ENCODE data around the gene KHDC1L. TPM values are rescaled to one million over a fixed set of nuclear protein-coding genes. Genes with fewer than 3 reads are reported as not detected.
"Not testable (repeated sequence)": the region's sequence is repeated elsewhere in the genome, so short reads cannot be mapped to it uniquely, and the experiment has no call there.

KHDC1L gene, protein sequence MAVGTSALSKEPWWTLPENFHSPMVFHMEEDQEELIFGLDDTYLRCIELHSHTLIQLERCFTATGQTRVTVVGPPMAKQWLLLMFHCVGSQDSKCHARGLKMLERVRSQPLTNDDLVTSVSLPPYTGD
- total RNA-seq: not detected
- not detected for polyA plus RNA-seq
- long read RNA-seq, donor 1: 0 reads
- long read RNA-seq, donor 2: 0 reads

DNA sequence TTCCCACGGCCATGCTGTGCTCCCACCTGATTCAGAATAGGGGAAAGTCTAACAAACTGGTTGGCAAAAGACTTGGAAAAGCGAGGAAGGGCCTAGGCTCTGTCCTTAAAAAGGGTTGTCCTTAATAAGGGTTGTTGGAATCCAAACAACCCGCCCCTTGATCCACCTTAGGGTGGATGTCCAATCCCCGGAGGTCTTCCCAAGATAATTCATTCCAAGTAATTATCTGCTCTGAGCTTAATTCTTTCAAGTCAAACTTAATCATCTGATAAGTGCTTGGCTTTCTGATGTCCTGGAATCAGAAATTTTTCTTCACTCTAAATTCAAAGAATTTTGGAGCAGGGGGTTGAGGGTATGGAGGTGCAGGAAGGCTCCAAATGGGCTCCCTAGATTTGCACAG lies at the start of gene KHDC1L:
Gene KHDC1L (minus strand): TSS at position 101 of the 400 bp plus-strand sequence. CDS start 88 bp downstream, at position 13.
- H3K36me3 ChIP-seq: no peaks in the 10 kb centered on the region
- H3K4me1 ChIP-seq: no peaks in the 10 kb centered on the region
- TF ChIP-seq POLR2A (IDR thresholded peaks at IDR 0.05) (no peak), POLR2AphosphoS5 (IDR thresholded peaks at IDR 0.05) (no peak)
- TF ChIP-seq, protein P1, sequence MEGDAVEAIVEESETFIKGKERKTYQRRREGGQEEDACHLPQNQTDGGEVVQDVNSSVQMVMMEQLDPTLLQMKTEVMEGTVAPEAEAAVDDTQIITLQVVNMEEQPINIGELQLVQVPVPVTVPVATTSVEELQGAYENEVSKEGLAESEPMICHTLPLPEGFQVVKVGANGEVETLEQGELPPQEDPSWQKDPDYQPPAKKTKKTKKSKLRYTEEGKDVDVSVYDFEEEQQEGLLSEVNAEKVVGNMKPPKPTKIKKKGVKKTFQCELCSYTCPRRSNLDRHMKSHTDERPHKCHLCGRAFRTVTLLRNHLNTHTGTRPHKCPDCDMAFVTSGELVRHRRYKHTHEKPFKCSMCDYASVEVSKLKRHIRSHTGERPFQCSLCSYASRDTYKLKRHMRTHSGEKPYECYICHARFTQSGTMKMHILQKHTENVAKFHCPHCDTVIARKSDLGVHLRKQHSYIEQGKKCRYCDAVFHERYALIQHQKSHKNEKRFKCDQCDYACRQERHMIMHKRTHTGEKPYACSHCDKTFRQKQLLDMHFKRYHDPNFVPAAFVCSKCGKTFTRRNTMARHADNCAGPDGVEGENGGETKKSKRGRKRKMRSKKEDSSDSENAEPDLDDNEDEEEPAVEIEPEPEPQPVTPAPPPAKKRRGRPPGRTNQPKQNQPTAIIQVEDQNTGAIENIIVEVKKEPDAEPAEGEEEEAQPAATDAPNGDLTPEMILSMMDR (IDR thresholded peaks at IDR 0.05 in 8 of 11, conservative IDR thresholded peaks at IDR 0.05 in 3 of 11): no peak
- intact Hi-C loops (cut with DNase I; ENCODE audit: low total_unique reads): no loop called here
- H3K27me3 ChIP-seq (replicated peaks in 1 of 7): peaks cover 0 to 3% (median 0%) of the 10 kb centered on the region in 7 donors
- WGBS, 5 donors: 81 to 93% (median 87%) methylated on average over 4 of the region's 4 CpGs
- no peak within 1 kb of the TSS for H3K4me3 ChIP-seq
- H3K9me3 ChIP-seq: no peaks in the 10 kb centered on the region
- no peak for DNase-seq
- no peak within 1 kb of the TSS for H3K27ac ChIP-seq

DNA sequence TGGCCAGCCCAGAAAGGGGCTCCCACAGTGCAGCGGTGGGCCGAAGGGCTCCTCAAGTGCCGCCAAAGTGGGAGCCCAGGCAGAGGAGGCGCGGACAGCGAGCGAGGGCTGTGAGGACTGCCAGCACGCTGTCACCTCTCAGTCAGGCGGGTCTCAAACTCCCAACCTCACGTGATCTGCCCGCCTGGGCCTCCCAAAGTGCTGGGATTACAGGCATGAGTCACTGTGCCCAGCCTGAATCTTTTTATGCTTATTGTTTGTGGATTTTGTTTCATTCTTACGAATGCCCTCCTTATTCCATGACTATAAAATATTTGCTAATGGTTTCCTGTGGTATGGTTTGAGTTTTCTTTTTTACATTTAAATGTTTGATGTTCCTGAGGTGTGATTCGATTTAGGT lies 44.0 kb upstream of the KHDC1L start:
- H3K9me3 ChIP-seq; H3K4me1 ChIP-seq; intact Hi-C loops (cut with DNase I; ENCODE audit: low total_unique reads); H3K4me3 ChIP-seq; DNase-seq; H3K27me3 ChIP-seq (replicated peaks in 1 of 7); H3K27ac ChIP-seq: not testable (repeated sequence)
- H3K36me3 ChIP-seq: peaks cover 0 to 55% (median 2%) of the 10 kb centered on the region in 6 donors
- WGBS, 5 donors: 95 to 99% (median 96%) methylated on average over 5 to 13 of the region's 13 CpGs

DNA sequence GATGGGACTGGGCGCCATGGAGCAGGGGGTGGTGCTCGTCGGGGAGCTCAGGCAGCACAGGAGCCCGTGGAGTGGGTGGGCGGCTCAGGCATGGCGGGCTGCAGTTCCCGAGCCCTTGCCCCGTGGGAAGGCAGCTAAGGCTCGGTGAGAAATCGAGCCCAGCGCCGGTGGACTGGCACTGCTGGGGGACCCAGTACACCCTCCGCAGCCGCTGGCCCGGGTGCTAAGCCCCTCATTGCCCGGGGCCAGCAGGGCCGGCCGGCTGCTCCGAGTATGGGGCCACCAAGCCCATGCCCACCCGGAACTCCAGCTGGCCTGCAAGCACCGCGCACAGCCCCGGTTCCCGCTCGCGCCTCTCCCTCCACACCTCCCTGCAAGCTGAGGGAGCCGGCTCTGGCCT lies 43.6 kb upstream of the KHDC1L start:
- intact Hi-C loops (cut with DNase I; ENCODE audit: low total_unique reads); H3K4me3 ChIP-seq; H3K27ac ChIP-seq; DNase-seq; H3K27me3 ChIP-seq (replicated peaks in 1 of 7); H3K4me1 ChIP-seq; H3K9me3 ChIP-seq: not testable (repeated sequence)
- WGBS, 5 donors: 91 to 98% (median 95%) methylated on average over 16 to 27 of the region's 27 CpGs; no CpG with 5 or more reads in 1 of the 5 donors
- H3K36me3 ChIP-seq: peaks cover 0 to 51% (median 2%) of the 10 kb centered on the region in 6 donors

DNA sequence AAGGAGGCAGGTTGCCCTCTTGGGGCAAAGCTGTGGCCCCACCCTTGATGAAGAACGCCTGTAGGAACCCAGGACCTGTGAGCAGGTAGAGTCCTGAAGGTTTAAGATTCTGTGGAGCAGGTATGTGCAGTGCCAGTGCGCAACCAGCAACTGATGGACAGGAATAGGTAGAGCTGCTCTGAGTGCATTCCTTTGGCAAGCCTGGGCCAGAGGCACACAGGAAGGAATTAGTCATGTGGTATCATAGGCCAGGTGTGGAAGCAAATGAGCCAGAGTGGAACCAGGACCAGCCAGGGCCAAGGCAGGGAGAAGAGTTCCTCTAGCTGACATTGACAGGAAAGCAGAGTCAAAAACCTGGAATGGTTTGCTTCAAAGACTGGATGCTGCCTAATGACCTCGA lies 39.1 kb upstream of the KHDC1L start:
- no peak for DNase-seq
- no peak overlapping the region for H3K4me3 ChIP-seq
- H3K4me1 ChIP-seq: peaks cover 5 to 25% (median 17%) of the 10 kb centered on the region in 6 donors
- H3K27me3 ChIP-seq (replicated peaks in 1 of 7): no peaks in the 10 kb centered on the region
- WGBS, 5 donors: 93 to 98% (median 97%) methylated on average over 3 of the region's 3 CpGs
- H3K27ac ChIP-seq: no peak overlapping the region
- intact Hi-C loops (cut with DNase I; ENCODE audit: low total_unique reads): no loop called here
- no peaks in the 10 kb centered on the region for H3K9me3 ChIP-seq
- TF ChIP-seq POLR2AphosphoS5 (IDR thresholded peaks at IDR 0.05) (no peak), POLR2A (IDR thresholded peaks at IDR 0.05) (no peak)
- TF ChIP-seq, protein P1 (IDR thresholded peaks at IDR 0.05 in 8 of 11, conservative IDR thresholded peaks at IDR 0.05 in 3 of 11): no peak
- H3K36me3 ChIP-seq: peaks cover 0 to 14% (median 0%) of the 10 kb centered on the region in 6 donors

DNA sequence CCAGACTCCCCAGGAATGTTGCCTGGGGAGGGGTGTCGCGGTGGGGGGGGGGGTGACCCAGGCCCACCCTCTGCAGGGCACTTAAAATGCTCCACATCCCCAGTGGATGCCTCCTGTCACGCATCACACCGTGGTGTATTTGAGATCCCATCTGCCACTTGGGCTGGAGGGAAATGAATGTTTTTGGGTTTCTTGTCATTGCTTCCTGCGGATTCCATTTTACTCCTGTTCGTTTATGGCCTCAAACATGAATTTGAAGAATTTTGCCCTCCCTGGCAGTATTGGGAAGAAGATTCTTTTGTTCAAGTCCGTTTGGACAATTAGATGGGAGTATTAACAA lies 38.2 kb upstream of the KHDC1L start:
- DNase-seq: no peak
- WGBS, 5 donors: 23 to 34% (median 32%) methylated on average over 5 to 7 of the region's 7 CpGs
- H3K27me3 ChIP-seq (replicated peaks in 1 of 7): no peaks in the 10 kb centered on the region
- peaks cover 5 to 25% (median 17%) of the 10 kb centered on the region in 6 donors for H3K4me1 ChIP-seq
- H3K4me3 ChIP-seq: peak overlapping the region; percentile 53 to 86 (median 62)
- H3K27ac ChIP-seq: peak overlapping the region in 5 of 8 donors; percentile 59 to 85 (median 78)
- intact Hi-C loops (cut with DNase I; ENCODE audit: low total_unique reads): no loop called here
- no peaks in the 10 kb centered on the region for H3K9me3 ChIP-seq
- TF ChIP-seq, protein P1 (IDR thresholded peaks at IDR 0.05 in 8 of 11, conservative IDR thresholded peaks at IDR 0.05 in 3 of 11): no peak
- no peak for TF ChIP-seq POLR2A (IDR thresholded peaks at IDR 0.05)
- TF ChIP-seq POLR2AphosphoS5 (IDR thresholded peaks at IDR 0.05): no peak
- peaks cover 0 to 5% (median 0%) of the 10 kb centered on the region in 6 donors for H3K36me3 ChIP-seq

All from spleen (tissue), 13 donors.